Fibroblast of lung (primary cell): Measurements from ENCODE around the gene TTC24.

Experiments
- EZH2 ChIP-seq: IDR thresholded peaks from 2 replicates; pipeline ENCODE4 v1.5.1; 2012; ENCODE audit warnings: low read length, control low read depth, mild to moderate bottlenecking; ENCODE audit errors: missing control alignments
- TF ChIP-seq, protein P1 (sequence below), 2 donors: IDR thresholded peaks in 1 of 2; conservative IDR thresholded peaks in 1 of 2; 1 replicate in 1 of 2; 2 replicates in 1 of 2; pipeline ENCODE4 v1.5.1; 2011 to 2012; ENCODE audit warnings: low read length in 2 of 2, control low read depth in 1 of 2, inconsistent platforms in 1 of 2, low read depth in 1 of 2, mild to moderate bottlenecking in 1 of 2

DNA sequence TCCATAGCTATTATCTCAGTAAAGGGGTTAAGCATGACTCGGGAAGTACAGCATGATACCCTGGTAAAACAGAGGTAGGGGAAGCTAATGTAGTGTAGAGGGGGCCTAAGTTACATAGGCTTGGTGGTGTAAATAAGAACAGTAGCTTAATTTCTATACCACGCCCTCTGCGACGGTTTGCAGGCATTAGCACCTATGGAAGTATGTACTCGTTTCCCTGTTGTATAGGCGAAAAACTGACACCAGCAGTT lies 11.6 kb downstream of the TTC24 start:
- TF ChIP-seq EZH2, result no peak
- TF ChIP-seq, protein P1, sequence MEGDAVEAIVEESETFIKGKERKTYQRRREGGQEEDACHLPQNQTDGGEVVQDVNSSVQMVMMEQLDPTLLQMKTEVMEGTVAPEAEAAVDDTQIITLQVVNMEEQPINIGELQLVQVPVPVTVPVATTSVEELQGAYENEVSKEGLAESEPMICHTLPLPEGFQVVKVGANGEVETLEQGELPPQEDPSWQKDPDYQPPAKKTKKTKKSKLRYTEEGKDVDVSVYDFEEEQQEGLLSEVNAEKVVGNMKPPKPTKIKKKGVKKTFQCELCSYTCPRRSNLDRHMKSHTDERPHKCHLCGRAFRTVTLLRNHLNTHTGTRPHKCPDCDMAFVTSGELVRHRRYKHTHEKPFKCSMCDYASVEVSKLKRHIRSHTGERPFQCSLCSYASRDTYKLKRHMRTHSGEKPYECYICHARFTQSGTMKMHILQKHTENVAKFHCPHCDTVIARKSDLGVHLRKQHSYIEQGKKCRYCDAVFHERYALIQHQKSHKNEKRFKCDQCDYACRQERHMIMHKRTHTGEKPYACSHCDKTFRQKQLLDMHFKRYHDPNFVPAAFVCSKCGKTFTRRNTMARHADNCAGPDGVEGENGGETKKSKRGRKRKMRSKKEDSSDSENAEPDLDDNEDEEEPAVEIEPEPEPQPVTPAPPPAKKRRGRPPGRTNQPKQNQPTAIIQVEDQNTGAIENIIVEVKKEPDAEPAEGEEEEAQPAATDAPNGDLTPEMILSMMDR (conservative IDR thresholded peaks at IDR 0.05 in 1 of 2, IDR thresholded peaks at IDR 0.05 in 1 of 2; ENCODE audit: low read depth in 1 of 2, low read length in 2 of 2), result no peak
